ENCODE measurements around the gene HSPA1L.

HSPA1L gene

DNA sequence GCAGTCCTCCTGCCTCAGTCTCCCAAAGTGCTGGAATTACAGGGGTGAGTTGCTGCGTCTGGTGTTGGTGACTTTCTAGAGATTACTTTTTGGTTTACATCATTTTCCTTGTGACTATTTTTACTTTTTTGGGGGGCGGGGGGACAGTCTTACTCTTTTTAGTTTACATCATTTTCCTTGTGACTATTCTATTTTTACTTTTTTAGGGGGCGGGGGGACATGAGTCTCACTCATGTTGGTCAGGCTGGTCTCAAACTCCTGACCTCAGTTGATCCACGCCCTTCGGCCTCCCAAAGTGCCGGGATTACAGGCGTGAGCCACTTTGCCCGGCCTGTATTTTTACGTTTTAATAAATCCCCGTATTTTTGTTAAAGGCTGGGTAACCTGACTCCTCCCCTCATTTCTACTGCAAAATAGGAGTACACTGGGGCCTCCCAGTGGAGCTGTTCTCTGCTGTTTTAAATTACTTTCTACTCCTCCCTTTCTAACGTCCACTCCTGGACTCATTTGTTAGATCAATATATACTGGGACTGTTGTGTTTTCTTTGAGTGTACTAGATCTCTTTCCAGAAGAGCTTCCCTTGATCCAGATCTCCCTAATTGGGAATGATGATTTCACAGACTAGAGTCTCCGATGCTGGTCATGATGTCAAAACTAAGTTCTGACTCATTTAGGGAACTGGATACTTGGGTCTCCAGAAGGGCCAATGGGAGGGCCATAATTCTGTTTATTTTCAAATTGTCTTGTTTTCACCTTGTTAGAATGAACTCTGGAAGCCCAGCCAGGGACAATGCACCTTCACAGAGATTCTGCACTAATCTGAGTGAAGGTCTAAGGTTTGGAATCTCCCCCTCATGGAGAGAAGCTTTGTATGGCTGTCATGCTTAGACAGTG is 21.6 kb upstream of the HSPA1L start:
- no peak for TF ChIP-seq YY1 (IDR thresholded peaks at IDR 0.05; ENCODE audit: insufficient read depth, insufficient read length)
- H3K9ac ChIP-seq (ENCODE audit: insufficient read length, low read depth): peak overlapping the region; percentile 100
- H3K36me3 ChIP-seq (ENCODE audit: insufficient read depth, insufficient read length, low read length): peaks cover 62% of the 10 kb centered on the region
- no peaks in the 10 kb centered on the region for H3K27me3 ChIP-seq (ENCODE audit: insufficient read depth, insufficient read length)
- DNase-seq (ENCODE audit: low read depth, low spot score): no peak
- peak overlapping the region; percentile 95 for H3K4me3 ChIP-seq (ENCODE audit: insufficient read length, low read depth)
- no peaks in the 10 kb centered on the region for H3K9me3 ChIP-seq (ENCODE audit: insufficient read depth, low read length)
- H3K4me1 ChIP-seq (ENCODE audit: insufficient read depth, insufficient read length): no peaks in the 10 kb centered on the region

DNA sequence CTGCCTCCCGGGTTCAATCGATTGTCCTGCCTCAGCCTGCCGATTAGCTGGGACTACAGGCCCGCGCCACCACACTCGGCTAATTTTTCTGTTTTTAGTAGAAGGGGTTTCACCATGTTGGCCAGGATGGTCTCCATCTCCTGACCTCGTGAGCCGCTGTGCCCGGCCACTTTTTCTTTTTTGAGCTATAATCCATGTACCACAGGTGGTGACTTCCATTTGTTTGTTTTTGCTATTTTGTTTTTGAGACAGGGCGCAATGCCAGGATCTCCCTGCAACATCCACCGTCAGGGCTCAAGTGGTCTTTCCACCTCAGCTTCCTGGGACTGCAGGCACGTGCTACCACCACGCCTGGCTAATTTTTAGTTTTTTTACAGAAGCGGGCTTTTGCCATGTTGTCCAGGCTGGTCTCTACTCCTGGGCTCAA is 21.0 kb upstream of the HSPA1L start:
- no peaks in the 10 kb centered on the region for H3K4me1 ChIP-seq (ENCODE audit: insufficient read depth, insufficient read length)
- H3K36me3 ChIP-seq (ENCODE audit: insufficient read depth, insufficient read length, low read length): peaks cover 61% of the 10 kb centered on the region
- H3K4me3 ChIP-seq (ENCODE audit: insufficient read length, low read depth): peak overlapping the region; percentile 95
- no peaks in the 10 kb centered on the region for H3K27me3 ChIP-seq (ENCODE audit: insufficient read depth, insufficient read length)
- peak overlapping the region; percentile 100 for H3K9ac ChIP-seq (ENCODE audit: insufficient read length, low read depth)
- TF ChIP-seq YY1 (IDR thresholded peaks at IDR 0.05; ENCODE audit: insufficient read depth, insufficient read length): no peak
- TF ChIP-seq ZNF274 (IDR thresholded peaks at IDR 0.05; ENCODE audit: low read depth, low read length): no peak
- TF ChIP-seq SUZ12 (IDR thresholded peaks at IDR 0.05; ENCODE audit: extremely low read depth, insufficient read depth, insufficient read length): no peak
- no peaks in the 10 kb centered on the region for H3K9me3 ChIP-seq (ENCODE audit: insufficient read depth, low read length)
- no peak for DNase-seq (ENCODE audit: low read depth, low spot score)

DNA sequence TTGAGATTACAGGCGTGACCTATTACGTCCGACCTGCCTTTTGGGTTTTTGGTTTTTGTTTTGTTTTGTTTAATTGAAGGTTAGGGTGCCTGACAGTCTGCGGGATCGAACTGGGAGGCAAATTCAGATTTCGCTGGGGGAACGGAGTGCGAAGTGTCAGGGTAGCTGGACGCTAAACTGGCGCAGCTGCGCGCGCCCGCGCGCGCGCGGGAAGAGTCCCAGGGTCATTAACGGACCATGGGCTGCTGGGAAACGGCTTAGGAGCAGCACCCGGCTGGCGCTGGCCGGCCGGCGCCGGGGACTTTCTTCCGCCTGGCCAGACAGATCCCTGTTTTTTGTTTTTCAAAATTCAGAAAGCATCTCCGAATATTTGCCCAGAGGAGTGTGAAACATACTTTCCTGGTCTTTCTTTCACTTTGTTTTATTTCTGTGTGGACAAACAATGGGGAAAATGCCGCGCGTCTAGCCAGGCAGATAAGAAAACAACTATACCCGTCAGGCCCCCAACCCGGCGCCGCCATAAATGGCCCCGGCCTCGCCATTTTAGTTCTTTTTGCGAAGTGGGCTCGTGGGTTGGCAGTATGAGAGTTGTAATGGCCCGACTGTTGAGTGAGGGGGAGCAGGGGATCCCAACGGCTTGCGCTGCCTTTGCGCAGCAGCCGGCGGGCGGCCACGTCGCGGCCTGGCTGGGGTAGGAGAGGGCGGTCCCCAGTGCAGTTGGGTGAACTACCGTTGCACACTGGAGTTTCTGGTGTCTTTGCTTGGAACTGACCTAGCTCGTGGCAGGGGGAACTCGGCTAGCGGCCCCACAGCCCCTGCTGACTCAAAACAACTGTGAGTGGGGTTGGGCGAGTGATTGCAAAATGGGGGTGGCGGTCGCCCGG is 19.5 kb upstream of the HSPA1L start:
- peak overlapping the region; percentile 95 for H3K4me3 ChIP-seq (ENCODE audit: insufficient read length, low read depth)
- H3K36me3 ChIP-seq (ENCODE audit: insufficient read depth, insufficient read length, low read length): peaks cover 47% of the 10 kb centered on the region
- H3K9ac ChIP-seq (ENCODE audit: insufficient read length, low read depth): peak overlapping the region; percentile 100
- no peaks in the 10 kb centered on the region for H3K4me1 ChIP-seq (ENCODE audit: insufficient read depth, insufficient read length)
- peak; percentile 60 for DNase-seq (ENCODE audit: low read depth, low spot score)
- no peaks in the 10 kb centered on the region for H3K27me3 ChIP-seq (ENCODE audit: insufficient read depth, insufficient read length)
- H3K9me3 ChIP-seq (ENCODE audit: insufficient read depth, low read length): no peaks in the 10 kb centered on the region
- TF ChIP-seq SUZ12 (IDR thresholded peaks at IDR 0.05; ENCODE audit: extremely low read depth, insufficient read depth, insufficient read length) (no peak), YY1 (IDR thresholded peaks at IDR 0.05; ENCODE audit: insufficient read depth, insufficient read length) (peak; percentile 63)

DNA sequence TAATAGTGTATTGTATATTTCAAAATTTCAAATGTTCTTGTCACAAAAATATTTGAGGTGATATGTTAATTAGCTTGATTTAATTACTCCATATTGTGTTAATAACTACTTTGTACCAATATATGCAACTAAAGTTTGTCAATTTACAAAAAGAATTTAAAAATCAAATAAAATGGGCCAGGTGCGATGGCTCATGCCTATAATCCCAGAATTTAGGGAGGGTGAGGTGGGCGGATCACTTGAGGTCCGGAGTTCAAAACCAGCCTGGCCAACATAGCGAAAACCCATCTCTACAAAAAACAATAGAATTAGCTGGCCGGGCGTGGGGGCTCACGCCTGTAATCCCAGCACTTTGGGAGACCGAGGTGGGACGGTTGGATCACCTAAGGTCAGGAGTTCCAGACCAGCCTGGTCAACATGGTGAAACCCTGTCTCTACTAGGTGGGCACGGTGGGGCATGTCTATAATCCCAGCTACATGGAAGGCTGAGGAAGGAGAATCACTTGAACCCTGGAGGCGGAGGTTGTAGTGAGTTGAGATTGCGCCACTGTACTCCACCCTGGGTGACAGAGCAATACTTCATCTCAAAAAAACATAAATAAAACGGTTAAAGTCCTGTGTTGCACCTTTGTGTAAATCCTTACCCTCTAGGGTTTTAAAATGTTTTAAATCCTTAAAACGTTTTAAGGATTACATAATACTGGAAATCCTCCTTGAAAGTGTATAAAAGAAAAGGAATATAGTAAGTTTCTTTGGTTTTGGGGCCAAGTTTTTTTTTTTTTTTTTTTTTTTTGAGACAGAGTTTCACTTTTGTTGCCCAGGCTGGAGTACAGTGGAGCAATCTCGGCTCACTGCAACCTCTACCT is 16.5 kb upstream of the HSPA1L start:
- Histone ChIP-seq H3K4me1 (ENCODE audit: insufficient read depth, insufficient read length) (no peaks in the 10 kb centered on the region), H3K27me3 (ENCODE audit: insufficient read depth, insufficient read length) (no peaks in the 10 kb centered on the region), H3K9ac (ENCODE audit: insufficient read length, low read depth) (no peak overlapping the region), H3K9me3 (ENCODE audit: insufficient read depth, low read length) (no peaks in the 10 kb centered on the region), H3K4me3 (ENCODE audit: insufficient read length, low read depth) (peak overlapping the region; percentile 39), H3K36me3 (ENCODE audit: insufficient read depth, insufficient read length, low read length) (peaks cover 17% of the 10 kb centered on the region)
- TF ChIP-seq SUZ12 (IDR thresholded peaks at IDR 0.05; ENCODE audit: extremely low read depth, insufficient read depth, insufficient read length) (no peak), YY1 (IDR thresholded peaks at IDR 0.05; ENCODE audit: insufficient read depth, insufficient read length) (no peak), ZNF274 (IDR thresholded peaks at IDR 0.05; ENCODE audit: low read depth, low read length) (no peak)
- no peak for DNase-seq (ENCODE audit: low read depth, low spot score)

DNA sequence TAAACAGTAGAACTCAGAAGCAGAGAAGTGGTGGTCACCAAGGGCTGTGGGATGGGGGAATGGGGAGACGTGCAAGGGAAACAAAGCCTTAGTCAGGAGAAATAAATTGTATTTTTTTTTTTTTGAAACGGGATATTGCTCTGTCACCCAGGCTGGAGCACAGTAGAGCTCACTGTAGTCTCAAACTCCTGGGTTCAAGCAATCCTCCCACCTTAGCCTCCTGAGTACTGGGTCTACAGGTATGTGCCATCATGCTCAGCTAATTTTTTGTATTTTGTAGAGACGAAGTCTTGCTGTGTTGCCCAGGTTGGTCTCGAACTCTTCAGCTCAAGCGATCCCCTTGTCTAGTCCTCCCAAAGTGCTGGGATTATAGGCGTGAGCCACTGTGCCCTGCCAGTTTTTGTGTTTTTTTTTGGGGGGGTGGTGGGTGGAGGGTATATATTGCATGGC is 15.8 kb upstream of the HSPA1L start:
- peak overlapping the region; percentile 56 for H3K9ac ChIP-seq (ENCODE audit: insufficient read length, low read depth)
- TF ChIP-seq SUZ12 (IDR thresholded peaks at IDR 0.05; ENCODE audit: extremely low read depth, insufficient read depth, insufficient read length) (no peak), YY1 (IDR thresholded peaks at IDR 0.05; ENCODE audit: insufficient read depth, insufficient read length) (no peak), ZNF274 (IDR thresholded peaks at IDR 0.05; ENCODE audit: low read depth, low read length) (no peak)

GRCh38 chr6:31829633-31830283 is 14.7 kb upstream of the HSPA1L start:
- Histone ChIP-seq H3K4me1 (ENCODE audit: insufficient read depth, insufficient read length) (no peaks in the 10 kb centered on the region), H3K9me3 (ENCODE audit: insufficient read depth, low read length) (no peaks in the 10 kb centered on the region), H3K4me3 (ENCODE audit: insufficient read length, low read depth) (peak overlapping the region; percentile 43), H3K36me3 (ENCODE audit: insufficient read depth, insufficient read length, low read length) (no peaks in the 10 kb centered on the region), H3K27me3 (ENCODE audit: insufficient read depth, insufficient read length) (no peaks in the 10 kb centered on the region), H3K9ac (ENCODE audit: insufficient read length, low read depth) (peak overlapping the region; percentile 56)
- no peak for TF ChIP-seq YY1 (IDR thresholded peaks at IDR 0.05; ENCODE audit: insufficient read depth, insufficient read length)
- no peak for TF ChIP-seq ZNF274 (IDR thresholded peaks at IDR 0.05; ENCODE audit: low read depth, low read length)
- no peak for TF ChIP-seq SUZ12 (IDR thresholded peaks at IDR 0.05; ENCODE audit: extremely low read depth, insufficient read depth, insufficient read length)
- DNase-seq (ENCODE audit: low read depth, low spot score): no peak

More for the DNA sequence above, 15.8 kb upstream of the HSPA1L start:
- Histone ChIP-seq H3K27me3 (ENCODE audit: insufficient read depth, insufficient read length) (no peaks in the 10 kb centered on the region), H3K9me3 (ENCODE audit: insufficient read depth, low read length) (no peaks in the 10 kb centered on the region), H3K36me3 (ENCODE audit: insufficient read depth, insufficient read length, low read length) (peaks cover 10% of the 10 kb centered on the region), H3K4me1 (ENCODE audit: insufficient read depth, insufficient read length) (no peaks in the 10 kb centered on the region), H3K4me3 (ENCODE audit: insufficient read length, low read depth) (peak overlapping the region; percentile 39)
- DNase-seq (ENCODE audit: low read depth, low spot score): no peak

All from NT2/D1 (cell line).